Fibroblast of mammary gland (primary cell): ENCODE data around the gene VPS54.

Experiments
- DNase-seq: peaks from one replicate; pipeline ENCODE4 v3.0.0-alpha.2; 2010; ENCODE audit warnings: low read depth
- H3K4me3 ChIP-seq: 2 replicates; pipeline ENCODE4 v1.5.1; 2011; ENCODE audit warnings: low read depth, mild to moderate bottlenecking, low read length, moderate library complexity; ENCODE audit not compliant: control insufficient read depth
- CTCF ChIP-seq: conservative IDR thresholded peaks from 2 replicates; pipeline ENCODE4 v1.5.1; 2011; ENCODE audit warnings: low read depth, low read length, inconsistent platforms; ENCODE audit not compliant: control insufficient read depth, insufficient read depth

The VPS54 gene

GRCh38 chr2:63983986-63984605 is 35.1 kb downstream of the VPS54 start:
- TF ChIP-seq CTCF: no peak
- no peak overlapping the region for H3K4me3 ChIP-seq
- DNase-seq: no peak

GRCh38 chr2:63982335-63982734 is 36.9 kb downstream of the VPS54 start:
- H3K4me3 ChIP-seq: no peak overlapping the region
- no peak for DNase-seq
- TF ChIP-seq CTCF: no peak

GRCh38 chr2:63981702-63982103 is 37.5 kb downstream of the VPS54 start:
- TF ChIP-seq CTCF: no peak
- DNase-seq: no peak
- no peak overlapping the region for H3K4me3 ChIP-seq

- H3K4me3 ChIP-seq: no peak overlapping the region
- TF ChIP-seq CTCF: no peak
- no peak for DNase-seq
These were observed 38.4 kb downstream of the VPS54 start for GRCh38 chr2:63980794-63981193.

GRCh38 chr2:63977904-63978303 is 41.3 kb downstream of the VPS54 start:
- DNase-seq: no peak
- TF ChIP-seq CTCF: no peak
- H3K4me3 ChIP-seq: no peak overlapping the region

- TF ChIP-seq CTCF: no peak
- DNase-seq: no peak
- no peak overlapping the region for H3K4me3 ChIP-seq
These were observed 43.1 kb downstream of the VPS54 start for GRCh38 chr2:63976125-63976510.
